Measurements from ENCODE around the gene KIF5B. TPM values are rescaled to one million over a fixed set of nuclear protein-coding genes. Genes with fewer than 3 reads are reported as not detected.
"Not testable (repeated sequence)": the region's sequence is repeated elsewhere in the genome, so short reads cannot be mapped to it uniquely, and the experiment has no call there.

Gene KIF5B
- total RNA-seq, 1 donor from 2014 or later = 103 TPM

- H3K4me3 Mint-ChIP-seq (ENCODE audit: unreplicated experiment) = no peak overlapping the region
- H3K9me3 Mint-ChIP-seq (ENCODE audit: unreplicated experiment) = no peaks in the 10 kb centered on the region
- DNase-seq (ENCODE audit: extremely low spot score, unreplicated experiment) = no peak
- H3K4me1 Mint-ChIP-seq (ENCODE audit: unreplicated experiment) = no peaks in the 10 kb centered on the region
- no peaks in the 10 kb centered on the region for H3K27me3 Mint-ChIP-seq (ENCODE audit: unreplicated experiment)
- TF ChIP-seq CTCF (IDR thresholded peaks at IDR 0.05) = no peak
- H3K27ac Mint-ChIP-seq (ENCODE audit: unreplicated experiment) = no peak overlapping the region
- H3K36me3 Mint-ChIP-seq (ENCODE audit: unreplicated experiment) = no peaks in the 10 kb centered on the region
Measured at GRCh38 chr10:32070645-32071044, 14.4 kb upstream of the KIF5B start.

GRCh38 chr10:32068569-32068968 is 12.3 kb upstream of the KIF5B start:
- H3K4me1 Mint-ChIP-seq (ENCODE audit: unreplicated experiment) = no peaks in the 10 kb centered on the region
- no peak overlapping the region for H3K4me3 Mint-ChIP-seq (ENCODE audit: unreplicated experiment)
- no peak overlapping the region for H3K27ac Mint-ChIP-seq (ENCODE audit: unreplicated experiment)
- DNase-seq (ENCODE audit: extremely low spot score, unreplicated experiment) = no peak
- H3K36me3 Mint-ChIP-seq (ENCODE audit: unreplicated experiment) = no peaks in the 10 kb centered on the region
- no peaks in the 10 kb centered on the region for H3K9me3 Mint-ChIP-seq (ENCODE audit: unreplicated experiment)
- TF ChIP-seq CTCF (IDR thresholded peaks at IDR 0.05) = no peak
- H3K27me3 Mint-ChIP-seq (ENCODE audit: unreplicated experiment) = no peaks in the 10 kb centered on the region

GRCh38 chr10:32067931-32068330 is 11.7 kb upstream of the KIF5B start:
- H3K36me3 Mint-ChIP-seq (ENCODE audit: unreplicated experiment); H3K4me3 Mint-ChIP-seq (ENCODE audit: unreplicated experiment); H3K27ac Mint-ChIP-seq (ENCODE audit: unreplicated experiment); DNase-seq (ENCODE audit: extremely low spot score, unreplicated experiment); H3K9me3 Mint-ChIP-seq (ENCODE audit: unreplicated experiment); H3K4me1 Mint-ChIP-seq (ENCODE audit: unreplicated experiment); H3K27me3 Mint-ChIP-seq (ENCODE audit: unreplicated experiment): not testable (repeated sequence)

- no peaks in the 10 kb centered on the region for H3K9me3 Mint-ChIP-seq (ENCODE audit: unreplicated experiment)
- DNase-seq (ENCODE audit: extremely low spot score, unreplicated experiment) = no peak
- H3K4me3 Mint-ChIP-seq (ENCODE audit: unreplicated experiment) = no peak overlapping the region
- no peaks in the 10 kb centered on the region for H3K4me1 Mint-ChIP-seq (ENCODE audit: unreplicated experiment)
- H3K27ac Mint-ChIP-seq (ENCODE audit: unreplicated experiment) = no peak overlapping the region
- no peaks in the 10 kb centered on the region for H3K27me3 Mint-ChIP-seq (ENCODE audit: unreplicated experiment)
- no peaks in the 10 kb centered on the region for H3K36me3 Mint-ChIP-seq (ENCODE audit: unreplicated experiment)
- no peak for TF ChIP-seq CTCF (IDR thresholded peaks at IDR 0.05)
Measured at GRCh38 chr10:32065856-32066255, 9.6 kb upstream of the KIF5B start.

GRCh38 chr10:32061440-32061839 is 5.2 kb upstream of the KIF5B start:
- DNase-seq (ENCODE audit: extremely low spot score, unreplicated experiment) = no peak
- H3K36me3 Mint-ChIP-seq (ENCODE audit: unreplicated experiment) = no peaks in the 10 kb centered on the region
- TF ChIP-seq CTCF (IDR thresholded peaks at IDR 0.05) = no peak
- H3K4me1 Mint-ChIP-seq (ENCODE audit: unreplicated experiment) = peaks cover 6% of the 10 kb centered on the region
- no peaks in the 10 kb centered on the region for H3K9me3 Mint-ChIP-seq (ENCODE audit: unreplicated experiment)
- H3K4me3 Mint-ChIP-seq (ENCODE audit: unreplicated experiment) = no peak overlapping the region
- no peak overlapping the region for H3K27ac Mint-ChIP-seq (ENCODE audit: unreplicated experiment)
- H3K27me3 Mint-ChIP-seq (ENCODE audit: unreplicated experiment) = no peaks in the 10 kb centered on the region

- H3K4me3 Mint-ChIP-seq (ENCODE audit: unreplicated experiment) = no peak overlapping the region
- no peaks in the 10 kb centered on the region for H3K27me3 Mint-ChIP-seq (ENCODE audit: unreplicated experiment)
- DNase-seq (ENCODE audit: extremely low spot score, unreplicated experiment) = no peak
- H3K9me3 Mint-ChIP-seq (ENCODE audit: unreplicated experiment) = no peaks in the 10 kb centered on the region
- peaks cover 7% of the 10 kb centered on the region for H3K4me1 Mint-ChIP-seq (ENCODE audit: unreplicated experiment)
- no peak for TF ChIP-seq CTCF (IDR thresholded peaks at IDR 0.05)
- H3K36me3 Mint-ChIP-seq (ENCODE audit: unreplicated experiment) = no peaks in the 10 kb centered on the region
- H3K27ac Mint-ChIP-seq (ENCODE audit: unreplicated experiment) = no peak overlapping the region
Measured at GRCh38 chr10:32060347-32060746, 4.1 kb upstream of the KIF5B start.
